ENCODE measurements around the gene NAALADL1.

NAALADL1 gene

DNA sequence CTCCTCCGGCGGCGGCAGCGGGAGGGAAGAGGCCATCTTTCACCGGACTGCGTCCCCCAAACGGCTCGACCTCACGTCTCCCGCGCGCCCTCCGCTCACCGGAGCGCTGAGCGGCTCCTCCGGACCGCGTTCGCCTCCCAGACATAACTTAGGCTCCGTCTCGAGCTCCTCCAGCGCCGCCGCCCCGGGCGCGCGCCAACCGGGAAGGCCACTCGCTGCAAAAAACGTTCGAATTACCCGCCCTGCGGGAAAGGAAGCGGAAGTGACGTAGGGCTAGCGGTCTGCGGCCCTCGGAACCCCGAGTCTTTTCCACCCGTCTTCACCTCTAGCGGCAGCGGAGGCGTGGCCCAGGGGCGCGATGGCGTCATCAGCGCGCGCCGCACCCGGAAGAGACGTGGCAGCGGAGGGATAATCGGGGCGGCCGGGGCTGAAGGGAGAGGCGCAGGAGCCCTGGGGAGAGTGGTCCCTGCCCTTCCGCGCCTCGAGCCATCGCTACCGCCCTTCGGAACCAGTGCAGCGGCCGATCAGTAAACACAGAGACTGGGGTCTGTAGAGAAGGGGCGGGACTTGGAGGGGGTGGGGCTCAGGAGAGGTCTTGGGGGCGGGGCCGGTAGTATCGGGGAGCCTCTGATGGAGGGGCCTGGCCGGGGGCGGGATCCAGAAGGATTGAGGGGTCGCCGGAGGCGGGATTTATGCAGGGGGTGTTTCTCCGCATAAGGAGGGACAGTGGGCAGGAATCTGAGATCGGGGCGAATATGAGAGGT, 25.7 kb upstream of the NAALADL1 start, which contains the start of the genes CDCA5 and ZFPL1:
Gene CDCA5, minus strand, starts transcription at position 207 of the 764 bp plus-strand sequence. Its CDS starts 62 bp downstream, at position 145.
Gene ZFPL1, plus strand, starts transcription at position 389 of the 764 bp plus-strand sequence. CDS start 477 bp downstream, outside the sequence.
- DNase-seq (ENCODE audit: low read depth in 1 of 2, low spot score in 1 of 2): peak; percentile 89 to 93

DNA sequence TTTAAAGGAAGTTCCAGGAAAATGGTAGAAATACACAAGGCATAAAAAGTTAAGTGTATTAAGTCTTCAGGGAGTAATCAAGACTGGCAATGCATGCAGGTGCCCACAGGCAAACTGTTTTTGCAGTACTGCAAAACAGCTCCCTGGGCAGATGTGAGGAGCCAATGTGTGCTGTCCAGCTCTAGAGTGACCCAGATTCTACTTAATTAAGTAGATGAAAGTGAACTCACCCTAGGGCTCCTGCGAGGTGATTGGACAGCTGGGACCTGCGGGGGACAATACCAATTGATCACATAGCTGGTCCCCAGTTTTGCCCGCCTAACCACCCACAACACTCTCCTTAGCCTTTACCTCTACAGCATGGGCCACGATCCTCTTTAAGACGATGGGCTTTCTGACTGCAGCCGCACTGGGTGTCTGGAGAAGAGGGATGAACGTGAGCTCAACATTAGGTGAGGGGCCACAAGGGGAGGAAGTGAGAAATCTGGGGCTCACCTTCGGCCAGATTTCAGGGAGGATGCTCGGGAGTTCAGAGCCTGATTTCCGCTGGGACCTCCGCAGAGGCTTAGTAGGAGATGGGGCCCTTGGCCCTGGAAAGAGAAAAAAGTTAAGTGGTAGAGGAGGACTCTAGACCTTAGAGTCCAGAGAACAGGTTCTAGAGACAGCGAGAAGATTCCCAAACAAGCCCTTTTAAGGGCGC, 24.9 kb upstream of the NAALADL1 start:
- DNase-seq (ENCODE audit: low read depth in 1 of 2, low spot score in 1 of 2): no peak

DNA sequence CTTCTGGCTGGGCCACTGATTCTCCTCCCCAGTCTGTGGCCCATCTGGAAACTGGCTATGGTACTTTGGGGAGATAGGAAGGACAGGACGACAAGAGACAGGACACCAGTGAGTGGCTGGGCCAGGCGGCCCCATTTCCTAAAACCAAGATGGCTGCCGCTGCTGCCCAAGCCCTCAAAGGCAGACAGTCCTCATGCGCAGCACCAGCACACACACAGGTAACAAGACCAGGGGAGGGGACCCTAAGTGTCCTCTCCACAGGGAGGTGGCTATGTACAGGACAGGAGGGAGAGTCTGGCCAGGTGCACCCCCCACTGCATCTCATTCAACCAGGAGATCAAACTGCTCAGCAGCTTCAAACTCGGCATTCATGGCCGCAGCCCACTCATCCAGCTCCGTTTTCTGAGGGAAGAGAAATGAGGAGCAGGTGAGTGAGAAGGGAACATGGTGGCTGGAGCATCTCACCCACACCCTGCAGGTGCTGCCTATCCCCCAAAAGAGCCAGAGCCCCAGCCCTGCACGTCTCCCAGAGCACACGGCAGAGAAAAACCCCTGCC, 20.5 kb upstream of the NAALADL1 start:
- DNase-seq (ENCODE audit: low read depth in 1 of 2, low spot score in 1 of 2): no peak

DNA sequence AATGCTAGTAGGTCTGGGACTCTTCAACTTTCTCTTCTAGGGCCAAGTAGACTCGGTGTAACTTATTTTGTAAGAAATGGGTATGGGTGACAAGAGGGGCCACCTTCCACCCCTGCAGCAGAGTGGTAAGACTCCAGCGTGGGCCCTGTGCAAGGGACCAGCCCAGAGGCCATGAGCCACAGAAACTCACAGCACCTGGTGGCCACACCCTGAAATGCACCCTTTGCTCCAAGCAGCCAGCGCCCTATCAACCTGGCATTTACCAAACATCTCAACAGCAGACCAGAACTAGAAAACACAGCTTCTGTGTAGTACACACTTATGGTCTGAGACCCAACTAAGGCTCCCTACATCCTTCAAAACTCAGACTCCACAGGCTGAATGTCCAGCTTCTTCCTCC, 19.8 kb upstream of the NAALADL1 start:
- peak; percentile 54 to 59 for DNase-seq (ENCODE audit: low read depth in 1 of 2, low spot score in 1 of 2)

DNA sequence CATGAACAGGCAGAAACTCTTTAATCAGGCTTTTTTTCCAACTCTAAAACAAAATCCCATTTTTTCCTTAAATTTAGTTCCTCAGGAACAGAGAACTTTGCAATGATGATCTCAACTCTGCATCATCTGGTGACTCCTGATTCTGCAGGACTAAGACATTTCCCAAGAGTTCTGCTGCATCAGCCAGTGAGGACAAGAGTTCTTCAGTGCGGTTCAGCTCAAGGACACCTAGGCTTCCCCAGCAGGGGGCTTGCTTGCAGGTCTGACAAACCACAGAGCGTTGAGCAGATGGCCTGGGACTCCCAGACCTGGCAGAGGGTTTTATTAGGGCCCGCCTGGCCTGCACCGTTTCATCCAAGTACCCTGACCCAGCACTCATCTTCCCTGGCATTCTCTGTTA, 19.1 kb upstream of the NAALADL1 start:
- no peak for DNase-seq (ENCODE audit: low read depth in 1 of 2, low spot score in 1 of 2)

DNA sequence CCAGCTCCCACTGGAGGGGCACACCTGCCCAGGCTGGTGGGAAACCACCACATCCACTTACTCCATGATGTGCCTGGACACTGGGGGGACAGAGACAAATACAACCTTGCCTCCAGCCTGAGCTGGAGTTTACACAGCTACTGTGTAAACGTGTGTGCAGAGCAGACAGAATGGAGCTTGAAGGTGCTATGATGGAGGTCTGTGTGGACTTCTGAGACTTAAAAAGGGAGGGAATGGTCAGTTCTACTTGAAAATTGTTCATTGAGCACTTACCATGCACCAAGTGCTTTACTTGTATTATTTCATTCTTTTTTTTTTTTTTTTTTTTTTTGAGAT, 14.2 kb upstream of the NAALADL1 start:
- no peak for DNase-seq (ENCODE audit: low read depth in 1 of 2, low spot score in 1 of 2)

DNA sequence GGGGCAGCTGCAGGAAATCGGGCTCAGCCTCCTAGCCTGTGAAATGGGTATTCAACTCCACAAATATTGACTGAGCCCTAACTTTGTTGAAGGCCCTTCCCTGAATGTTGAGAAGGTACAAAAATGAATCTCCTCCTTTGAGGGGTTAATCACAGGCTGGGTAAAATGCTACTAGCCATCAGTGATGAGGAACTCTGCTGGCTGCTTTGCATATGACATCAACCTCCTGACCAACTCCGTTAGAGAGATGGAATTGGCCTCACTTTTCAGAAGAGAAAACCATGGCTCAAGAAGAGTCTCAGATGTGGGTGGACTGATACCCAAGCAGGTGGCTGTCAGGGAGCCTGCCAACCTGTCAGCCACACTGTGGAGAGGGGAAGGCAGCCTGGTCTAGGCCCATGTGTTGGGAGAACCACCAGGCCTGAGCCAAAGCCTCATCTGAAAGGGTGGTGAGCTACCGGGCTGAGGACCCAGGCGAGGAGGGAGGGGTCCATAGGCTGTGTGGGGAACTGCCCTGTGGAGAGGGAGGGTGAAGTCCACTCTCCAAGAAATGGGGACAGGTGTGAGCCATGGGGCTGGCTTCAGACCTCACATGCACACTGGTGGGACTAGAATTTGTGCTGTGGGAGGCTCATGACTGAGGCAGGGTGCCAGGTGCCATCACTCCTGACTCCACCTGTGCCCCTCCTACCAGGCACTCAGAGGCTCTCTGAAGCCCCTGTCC, 13.7 kb upstream of the NAALADL1 start:
- DNase-seq (ENCODE audit: low read depth in 1 of 2, low spot score in 1 of 2): no peak

DNA sequence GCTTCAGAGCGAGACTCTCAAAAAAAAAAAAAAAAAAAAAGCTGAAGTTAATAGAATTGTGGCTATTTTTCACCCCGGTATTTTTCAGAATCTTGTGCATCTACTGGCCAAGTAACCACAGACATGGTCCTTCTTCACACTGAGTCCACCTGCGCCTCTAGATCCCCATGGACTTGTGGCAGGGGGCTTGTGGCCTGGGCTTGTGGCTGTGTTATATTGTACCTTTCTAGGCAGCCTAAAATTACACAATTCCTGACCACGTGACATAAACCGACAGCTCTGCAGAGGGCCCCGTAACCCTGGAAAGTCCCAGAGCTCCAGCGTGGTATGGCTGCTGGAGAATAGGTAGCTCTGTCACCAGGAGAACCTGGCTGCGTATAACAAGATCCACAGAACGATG, 10.9 kb upstream of the NAALADL1 start:
- no peak for DNase-seq (ENCODE audit: low read depth in 1 of 2, low spot score in 1 of 2)

DNA sequence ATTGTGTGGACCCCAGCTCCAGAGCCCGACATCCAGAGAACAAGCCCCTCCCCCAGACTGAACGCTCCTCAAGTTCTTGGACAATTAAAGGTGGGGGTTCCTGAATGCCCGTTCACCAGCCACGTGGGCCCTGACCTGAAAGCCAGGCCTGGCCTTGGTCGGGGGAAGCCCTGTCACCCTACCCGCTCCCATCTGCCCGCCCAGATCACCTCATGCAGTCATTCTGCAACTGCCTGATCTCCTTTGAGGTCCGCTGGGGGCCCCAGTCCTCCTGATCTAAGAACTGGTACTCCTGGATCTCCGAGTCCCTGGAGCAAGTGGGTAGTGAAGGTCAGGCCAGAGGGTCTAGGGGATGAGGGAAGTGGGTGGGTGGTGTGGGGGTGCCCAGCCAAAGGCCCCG, 9.1 kb upstream of the NAALADL1 start:
- DNase-seq (ENCODE audit: low read depth in 1 of 2, low spot score in 1 of 2): no peak

DNA sequence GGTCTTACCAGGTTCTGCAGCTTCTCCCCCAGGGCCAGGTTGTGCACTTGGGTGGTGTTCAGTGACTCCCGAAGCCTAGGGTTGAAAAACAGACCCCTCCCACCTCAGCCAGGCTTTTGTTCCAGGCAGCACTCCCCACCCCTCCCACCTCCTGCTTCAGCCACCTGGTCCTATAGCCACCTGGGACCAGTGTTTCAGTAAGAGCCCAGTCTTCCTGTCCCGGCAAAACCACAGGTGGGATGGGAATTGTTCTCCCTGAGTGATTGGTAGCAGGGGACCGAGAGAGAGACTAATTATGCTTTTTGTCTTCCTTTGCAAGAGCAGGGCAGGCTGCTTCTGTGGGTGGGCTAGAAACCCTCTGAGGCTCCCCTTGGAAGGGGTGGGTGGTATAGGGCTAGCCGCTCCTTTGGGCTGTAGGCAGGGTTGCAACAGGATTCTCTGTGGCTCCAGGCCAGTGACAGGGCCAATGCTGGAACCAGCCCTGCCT, 8.5 kb upstream of the NAALADL1 start:
- no peak for DNase-seq (ENCODE audit: low read depth in 1 of 2, low spot score in 1 of 2)

DNA sequence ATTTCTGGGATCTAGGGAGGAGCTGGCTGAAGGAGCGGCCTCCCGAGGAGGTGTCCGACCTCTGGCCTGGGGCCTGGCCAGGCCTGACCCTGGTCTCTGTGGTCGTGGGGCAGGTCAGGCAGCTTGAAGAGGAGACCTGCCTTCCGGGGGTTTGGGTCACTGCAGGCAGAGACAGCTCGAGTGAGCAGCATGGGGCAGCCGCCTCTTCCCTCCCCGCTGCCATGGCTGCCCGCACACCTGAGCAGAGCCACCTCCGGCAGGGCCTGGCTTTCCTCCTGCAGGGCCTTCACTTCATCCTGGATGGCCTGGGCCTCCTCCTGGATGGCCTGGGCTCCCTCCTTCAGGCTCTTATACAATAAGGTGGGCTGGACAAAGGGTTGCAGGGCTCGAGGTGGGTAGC, 8.0 kb upstream of the NAALADL1 start:
- DNase-seq (ENCODE audit: low read depth in 1 of 2, low spot score in 1 of 2): no peak

DNA sequence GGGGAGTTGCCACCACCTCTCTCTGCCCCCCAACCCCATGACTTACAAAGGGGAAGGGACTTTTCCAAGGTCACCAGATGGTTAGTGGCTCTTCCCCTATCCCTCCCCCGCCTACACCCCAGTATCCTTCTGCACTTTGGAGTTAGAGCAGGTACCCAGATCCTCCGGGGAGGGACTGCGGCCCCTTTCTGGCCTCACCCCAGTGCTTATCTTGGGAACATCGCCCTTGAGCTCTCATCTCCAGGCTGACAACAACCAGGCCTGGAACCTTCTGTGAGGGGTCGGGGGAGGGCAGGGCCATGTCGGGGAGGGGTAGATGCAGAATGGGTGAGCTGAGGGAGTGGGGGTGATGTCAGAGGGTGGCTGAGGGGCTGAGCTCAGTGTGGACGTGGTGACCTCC, 7.5 kb upstream of the NAALADL1 start:
- DNase-seq (ENCODE audit: low read depth in 1 of 2, low spot score in 1 of 2): no peak

DNA sequence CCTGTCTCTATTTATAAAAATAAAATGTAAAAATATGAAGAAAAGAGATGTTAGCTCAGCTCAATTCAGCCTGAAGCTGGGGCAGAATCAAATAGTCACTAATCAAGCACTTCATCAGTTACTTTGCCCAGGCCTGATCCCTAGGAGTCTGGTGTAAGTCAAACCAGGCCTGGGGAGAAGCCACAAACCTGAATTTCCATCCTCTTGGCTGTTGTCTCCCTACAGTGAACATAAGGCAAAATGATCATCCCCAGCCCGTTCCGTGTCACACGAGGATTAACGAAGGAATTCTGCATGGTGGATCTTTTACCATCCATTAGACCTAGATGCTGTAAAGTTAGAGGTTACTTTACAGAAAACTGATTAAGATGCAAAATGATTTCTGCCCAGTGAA, 6.5 kb upstream of the NAALADL1 start:
- DNase-seq (ENCODE audit: low read depth in 1 of 2, low spot score in 1 of 2): no peak

DNA sequence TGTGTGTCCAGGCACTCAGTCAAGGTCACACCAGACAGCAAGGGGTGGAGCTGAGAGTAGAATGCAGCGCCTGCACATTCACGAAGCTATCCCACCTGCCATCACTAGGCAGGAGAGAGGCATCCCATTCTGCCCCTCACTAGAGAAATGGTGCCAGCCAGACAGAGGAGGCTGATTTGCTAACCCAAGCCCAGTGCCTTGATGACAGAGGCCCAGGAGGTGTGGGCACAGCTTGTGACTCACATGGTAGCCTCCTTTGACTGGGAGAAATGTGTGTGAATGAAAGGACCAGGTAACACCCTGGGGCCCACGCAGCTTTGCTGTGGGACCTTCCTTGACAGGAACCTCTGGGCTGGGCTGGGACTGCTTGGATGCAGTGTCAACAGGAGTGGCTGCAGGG, 5.2 kb upstream of the NAALADL1 start:
- no peak for DNase-seq (ENCODE audit: low read depth in 1 of 2, low spot score in 1 of 2)

DNA sequence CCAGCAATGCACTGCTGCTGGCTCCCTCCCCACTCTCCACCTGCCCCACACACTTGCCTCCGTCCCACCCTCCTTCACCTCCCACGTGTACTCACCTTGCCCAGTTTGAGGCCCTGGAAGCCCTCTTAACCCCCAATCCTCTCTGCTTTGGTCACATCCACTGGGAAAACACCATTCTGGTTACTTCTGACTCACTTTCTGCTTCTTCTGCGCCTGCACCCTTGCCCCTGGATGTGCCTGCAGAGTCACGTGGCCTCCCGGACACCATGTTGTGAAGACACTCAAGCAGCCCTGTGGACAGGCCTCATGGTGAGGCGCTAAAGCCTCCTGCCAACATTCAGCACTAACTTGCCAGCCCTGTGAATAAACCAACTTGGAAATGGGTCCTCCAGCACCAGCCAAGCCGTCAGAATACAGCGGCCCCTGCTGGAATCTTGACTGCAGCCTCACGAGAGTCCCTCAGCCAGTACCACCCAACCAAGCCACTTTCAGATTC, 2.6 kb upstream of the NAALADL1 start:
- DNase-seq (ENCODE audit: low read depth in 1 of 2, low spot score in 1 of 2): no peak

DNA sequence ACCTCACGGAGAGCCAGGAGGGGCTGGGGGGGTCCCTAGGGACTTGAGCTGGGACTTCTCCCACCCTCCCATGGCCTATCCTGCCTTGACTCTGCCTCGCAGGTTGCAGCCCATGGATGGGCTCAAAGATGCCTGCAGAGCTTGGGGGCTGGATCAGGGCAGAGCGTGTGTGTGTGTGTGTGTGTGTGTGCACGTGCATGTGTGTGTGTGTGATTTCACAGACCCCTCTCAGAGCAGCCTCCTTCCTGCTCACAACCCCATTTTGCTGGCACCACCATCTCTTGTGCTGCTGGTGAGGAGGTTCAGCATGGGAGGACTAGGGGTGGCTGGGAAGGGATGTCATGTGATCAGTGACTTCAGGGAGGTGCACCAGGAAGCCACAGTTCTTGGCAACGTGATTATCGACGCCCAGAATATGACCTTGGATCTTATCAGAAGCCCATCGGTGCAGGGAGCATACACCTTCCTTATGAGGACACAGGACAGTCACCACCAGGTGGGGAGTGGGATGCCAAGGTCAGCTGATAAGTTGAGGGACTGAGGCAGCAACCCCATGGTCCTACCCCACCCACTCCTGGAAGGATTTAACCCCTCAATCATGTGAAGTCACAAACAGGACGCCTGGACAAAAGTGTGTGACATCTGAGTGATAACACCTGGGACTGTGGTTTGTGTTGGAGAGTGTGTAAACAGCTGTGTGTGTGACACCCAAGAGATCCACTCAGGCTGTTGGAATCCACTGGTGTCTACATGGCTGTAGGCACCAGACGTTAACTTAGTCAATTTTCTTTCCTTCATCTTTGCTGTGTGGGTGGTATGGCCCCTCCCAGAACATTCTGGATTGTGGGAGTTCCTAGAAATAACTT, 1.8 kb upstream of the NAALADL1 start:
- DNase-seq (ENCODE audit: low read depth in 1 of 2, low spot score in 1 of 2): no peak

DNA sequence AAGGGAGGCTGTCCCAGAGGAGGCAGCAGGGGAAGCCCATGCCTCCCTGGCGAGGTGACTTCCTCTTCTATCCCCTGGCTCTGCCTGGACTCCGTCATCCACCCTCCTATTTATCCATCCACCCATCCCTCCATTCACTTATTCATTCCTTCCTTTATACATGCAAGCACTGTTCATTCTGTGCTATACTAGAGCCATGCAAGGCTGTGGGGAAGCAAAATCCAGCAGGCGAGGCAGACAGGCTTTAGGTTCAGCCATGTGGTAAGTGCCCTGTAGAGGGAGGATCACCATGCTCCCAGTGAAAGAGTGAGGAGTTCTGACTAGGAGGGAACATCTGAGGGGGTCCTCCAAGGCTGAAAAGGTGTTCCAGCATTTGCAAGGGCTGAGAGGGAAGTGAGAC, 1.2 kb upstream of the NAALADL1 start:
- no peak for DNase-seq (ENCODE audit: low read depth in 1 of 2, low spot score in 1 of 2)

DNA sequence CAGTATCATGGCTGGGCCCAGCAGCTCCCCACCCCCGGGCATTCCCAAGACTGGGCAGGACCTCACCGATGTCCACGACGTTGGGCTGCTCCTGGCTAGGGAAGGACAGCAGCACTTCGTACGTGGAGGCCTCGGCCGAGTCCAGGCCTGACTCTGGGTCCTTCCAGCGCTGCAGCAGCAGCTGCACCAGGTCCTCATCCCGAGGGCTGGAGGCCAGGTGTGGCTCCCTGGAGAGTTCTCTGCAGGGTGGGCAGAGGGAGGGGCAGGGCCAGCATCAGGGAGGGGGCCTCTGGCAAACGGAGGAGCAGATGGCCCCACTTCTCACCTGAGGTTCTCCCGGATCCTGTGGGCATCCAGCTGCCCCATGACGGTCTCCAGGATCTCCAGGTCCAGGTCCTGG, 341 bp downstream of the NAALADL1 start:
- no peak for DNase-seq (ENCODE audit: low read depth in 1 of 2, low spot score in 1 of 2)

DNA sequence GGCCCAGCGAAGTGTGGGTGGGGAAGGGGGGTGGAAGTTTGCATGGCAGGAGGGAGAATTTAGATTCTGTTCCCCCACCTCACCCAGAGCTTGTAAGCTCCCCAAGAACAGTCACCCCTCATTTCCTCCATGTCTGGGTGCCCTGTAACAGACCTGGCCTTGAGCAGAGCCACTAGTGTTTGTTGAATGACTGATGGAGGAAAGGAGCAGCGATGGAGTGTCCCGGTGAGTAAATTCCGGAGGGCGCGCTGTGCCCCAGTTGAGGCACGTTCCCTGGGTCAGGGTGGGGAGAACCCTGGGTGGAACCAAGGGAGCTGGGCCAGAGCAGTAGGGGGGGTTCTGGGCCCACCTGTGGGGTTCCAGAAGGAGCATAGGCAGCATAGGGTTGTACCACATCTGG, 827 bp downstream of the NAALADL1 start:
- DNase-seq (ENCODE audit: low read depth in 1 of 2, low spot score in 1 of 2): no peak

DNA sequence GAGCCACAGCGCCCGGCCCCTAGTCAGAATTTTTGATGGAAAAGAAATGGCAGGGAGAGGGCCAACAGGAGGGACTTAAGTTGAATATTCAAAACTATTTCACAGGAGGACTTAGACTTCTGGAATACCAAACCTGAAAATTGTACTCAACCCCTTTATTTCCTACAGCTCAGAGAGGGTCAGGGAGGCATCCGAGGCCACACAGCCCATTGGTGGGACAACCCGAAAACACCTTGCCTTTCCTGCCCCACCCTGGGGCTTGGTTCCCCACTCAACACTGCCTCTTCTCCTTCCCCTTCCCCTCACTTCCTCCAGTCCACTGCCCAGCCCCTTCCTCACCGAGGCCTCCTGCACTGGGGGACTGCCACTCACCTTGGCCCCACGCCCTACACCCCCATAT, 1.4 kb downstream of the NAALADL1 start:
- DNase-seq (ENCODE audit: low read depth in 1 of 2, low spot score in 1 of 2): no peak

Measured in stimulated activated CD4-positive, alpha-beta T cell treated with anti-CD3 and anti-CD28 coated beads, Interleukin-15, amount 100 ng/mL, for 1 hour (primary cell).